ENCODE data around the gene GRHL3.
"Not testable (repeated sequence)": the region's sequence is repeated elsewhere in the genome, so short reads cannot be mapped to it uniquely, and the experiment has no call there.

The GRHL3 gene

GRCh38 chr1:24319312-24319863 is at the start of gene GRHL3:
Gene GRHL3 (plus strand): TSS chr1:24319357. CDS start chr1:24319552, 195 bp downstream.
- DNase-seq (ENCODE audit: low read depth), result no peak

GRCh38 chr1:24274203-24275103 is 44.7 kb upstream of the GRHL3 start:
- DNase-seq (ENCODE audit: low read depth), result not testable (repeated sequence)

- DNase-seq (ENCODE audit: low read depth), result no peak
These were observed 44.1 kb upstream of the GRHL3 start for GRCh38 chr1:24275104-24275410.

- DNase-seq (ENCODE audit: low read depth), result no peak
These were observed 43.6 kb upstream of the GRHL3 start for GRCh38 chr1:24275510-24275909.

- DNase-seq (ENCODE audit: low read depth), result no peak
These were observed 42.4 kb upstream of the GRHL3 start for GRCh38 chr1:24276791-24277190.

GRCh38 chr1:24277420-24278169 is 41.6 kb upstream of the GRHL3 start:
- DNase-seq (ENCODE audit: low read depth), result no peak

DNA sequence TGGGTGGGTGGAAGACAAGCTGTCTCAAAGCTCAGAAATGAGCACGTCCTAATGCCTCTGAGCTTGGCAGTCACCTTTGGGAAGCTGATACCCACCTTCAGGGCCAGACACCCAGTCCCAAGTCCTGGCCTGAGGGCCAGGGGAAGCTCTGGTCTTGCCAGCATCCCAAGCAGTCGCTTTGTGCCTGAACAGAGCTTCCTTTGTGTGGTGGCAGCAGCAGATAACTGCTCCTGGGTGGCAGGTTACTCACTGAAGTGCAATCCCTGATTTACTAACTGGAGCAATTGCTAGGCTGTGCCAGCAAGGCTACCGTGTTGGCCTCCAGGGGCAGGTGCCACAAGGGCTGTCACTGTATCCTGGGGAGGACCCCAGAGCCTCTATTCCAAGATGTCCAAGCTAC is 40.4 kb upstream of the GRHL3 start:
- no peak for DNase-seq (ENCODE audit: low read depth)

DNA sequence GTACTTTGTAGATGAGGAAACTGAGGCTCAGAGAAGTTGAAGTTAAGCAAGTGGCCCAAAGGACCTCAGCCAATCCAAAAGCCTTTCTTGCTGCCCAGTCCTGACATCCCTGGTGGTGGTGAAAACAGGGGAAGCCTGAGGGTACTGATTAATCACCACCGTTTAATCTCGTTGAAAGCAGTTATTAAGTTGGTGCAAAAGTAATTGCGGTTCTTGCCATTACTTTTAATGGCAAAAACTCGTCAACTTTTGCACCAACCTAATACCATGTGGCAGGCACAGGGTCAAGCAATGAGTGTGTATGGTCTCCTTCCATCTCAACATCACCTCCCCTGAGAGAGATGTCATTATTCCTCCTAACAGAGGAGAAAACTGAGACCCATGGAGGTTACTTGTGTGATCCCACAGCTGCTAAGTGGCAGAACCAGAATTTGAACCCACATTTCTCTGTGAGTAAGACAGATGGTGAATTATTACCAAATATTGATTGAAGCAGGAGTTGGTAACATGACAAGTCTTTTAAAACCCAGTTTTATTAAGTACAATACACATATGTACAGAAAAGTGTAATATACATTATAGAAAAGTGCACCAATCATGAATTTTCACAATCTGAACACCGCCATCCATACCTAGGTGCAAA is 39.4 kb upstream of the GRHL3 start:
- no peak for DNase-seq (ENCODE audit: low read depth)

GRCh38 chr1:24281591-24281990 is 37.6 kb upstream of the GRHL3 start:
- no peak for DNase-seq (ENCODE audit: low read depth)

GRCh38 chr1:24282491-24282890 is 36.7 kb upstream of the GRHL3 start:
- no peak for DNase-seq (ENCODE audit: low read depth)

GRCh38 chr1:24283326-24284155 is 35.6 kb upstream of the GRHL3 start:
- no peak for DNase-seq (ENCODE audit: low read depth)

- no peak for DNase-seq (ENCODE audit: low read depth)
These were observed 35.0 kb upstream of the GRHL3 start for GRCh38 chr1:24284156-24284471.

DNA sequence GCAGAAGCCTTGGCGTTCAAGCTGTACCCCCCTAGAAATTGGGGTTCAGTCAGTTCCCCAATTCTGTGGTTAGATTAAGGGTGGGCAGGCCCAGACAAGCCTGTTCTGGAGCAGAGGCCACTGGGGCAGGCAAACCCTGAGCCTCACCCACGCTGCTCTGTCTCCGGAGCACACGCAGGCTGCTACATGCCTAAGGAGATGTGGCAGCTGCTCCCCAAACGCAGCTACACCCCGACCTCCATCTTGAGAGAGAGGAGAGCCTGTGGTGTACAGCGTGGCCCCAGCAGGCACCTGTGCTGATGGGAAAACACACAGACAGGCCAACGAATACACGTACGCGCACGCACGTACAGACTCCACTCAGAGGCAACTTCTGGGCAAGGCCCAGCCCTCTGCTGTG is 33.9 kb upstream of the GRHL3 start:
- DNase-seq (ENCODE audit: low read depth), result no peak

DNA sequence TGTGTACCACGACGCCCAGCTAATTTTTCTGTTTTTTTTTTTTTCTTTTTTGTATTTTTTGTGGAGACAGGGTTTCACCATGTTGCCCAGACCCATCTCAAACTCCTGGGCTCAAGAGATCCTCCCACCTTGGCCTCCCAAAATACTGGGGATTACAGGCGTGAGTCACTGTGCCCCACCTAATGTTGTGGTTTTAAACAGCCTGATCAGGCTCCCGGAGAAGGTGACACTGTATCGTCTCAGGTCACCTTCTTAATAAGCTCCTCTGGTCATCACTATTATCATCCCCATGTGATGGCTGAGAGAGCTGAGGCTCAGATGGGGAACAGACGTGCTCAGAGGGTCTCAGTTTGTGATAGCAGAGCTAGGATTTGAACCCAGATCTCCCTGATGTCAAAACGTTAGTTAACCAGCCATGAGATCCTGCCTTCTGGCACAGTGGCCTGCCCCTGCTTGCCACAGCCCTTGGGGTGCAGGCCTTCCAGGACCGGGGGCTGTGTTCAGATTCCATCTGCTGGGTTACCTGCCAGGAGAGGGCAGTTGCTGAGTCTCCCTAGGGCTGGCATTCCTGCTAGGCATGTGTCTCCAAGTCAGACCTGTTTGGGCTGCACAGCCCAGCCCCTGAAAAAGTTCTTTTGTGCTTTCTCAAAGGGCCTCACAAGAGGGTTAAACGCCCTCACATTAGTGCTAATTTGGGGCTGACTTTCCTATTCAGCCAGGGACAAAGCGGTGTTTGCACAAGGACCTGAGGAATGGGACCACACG is 32.7 kb upstream of the GRHL3 start:
- DNase-seq (ENCODE audit: low read depth), result no peak

DNA sequence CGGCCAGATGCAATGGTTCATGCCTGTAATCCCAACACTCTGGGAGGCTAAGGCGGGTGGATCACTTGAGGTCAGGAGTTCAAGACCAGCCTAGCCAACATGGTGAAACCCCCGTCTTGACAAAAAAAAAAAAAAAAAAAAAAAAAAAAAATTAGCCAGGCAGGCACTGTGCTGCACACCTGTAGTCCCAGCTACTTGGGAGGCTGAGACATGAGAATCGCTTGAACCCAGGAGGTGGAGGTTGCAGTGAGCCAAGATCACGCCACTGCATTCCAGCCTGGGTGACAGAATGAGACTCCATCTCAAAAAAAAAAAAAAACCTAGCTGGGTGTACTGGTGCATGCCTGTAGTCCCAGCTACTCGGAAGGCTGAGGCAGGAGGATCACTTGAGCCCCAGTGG is 31.4 kb upstream of the GRHL3 start:
- not testable (repeated sequence) for DNase-seq (ENCODE audit: low read depth)

GRCh38 chr1:24288479-24288878 is 30.7 kb upstream of the GRHL3 start:
- no peak for DNase-seq (ENCODE audit: low read depth)

GRCh38 chr1:24289937-24290595 is 29.1 kb upstream of the GRHL3 start:
- no peak for DNase-seq (ENCODE audit: low read depth)

DNA sequence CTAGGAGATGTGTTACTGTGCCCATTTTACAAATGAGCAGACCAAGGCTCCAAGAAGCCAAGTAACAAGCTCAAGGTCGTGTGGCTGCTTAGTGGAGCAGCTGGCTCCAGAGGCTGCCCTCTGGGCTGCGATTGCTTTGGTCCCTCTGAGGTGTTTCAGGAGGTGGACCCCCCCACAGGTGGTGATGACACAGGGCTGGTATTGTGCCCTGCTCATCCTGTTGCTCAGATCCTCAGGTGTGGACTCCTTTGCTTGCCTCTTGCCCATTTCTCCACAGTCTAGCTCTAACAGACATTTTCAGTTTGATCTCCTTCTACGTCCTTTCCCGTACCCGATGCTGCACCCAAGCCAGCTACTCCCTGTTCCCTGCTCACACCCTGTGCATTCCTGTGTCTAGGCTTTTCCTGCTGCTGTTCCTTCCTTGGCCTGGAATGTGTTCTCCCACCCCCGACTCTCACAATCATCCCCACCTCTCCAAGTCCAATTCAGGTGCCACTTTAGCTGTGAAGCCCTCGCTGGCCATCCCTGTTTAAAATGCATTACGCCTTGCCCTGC is 28.1 kb upstream of the GRHL3 start:
- no peak for DNase-seq (ENCODE audit: low read depth)

DNA sequence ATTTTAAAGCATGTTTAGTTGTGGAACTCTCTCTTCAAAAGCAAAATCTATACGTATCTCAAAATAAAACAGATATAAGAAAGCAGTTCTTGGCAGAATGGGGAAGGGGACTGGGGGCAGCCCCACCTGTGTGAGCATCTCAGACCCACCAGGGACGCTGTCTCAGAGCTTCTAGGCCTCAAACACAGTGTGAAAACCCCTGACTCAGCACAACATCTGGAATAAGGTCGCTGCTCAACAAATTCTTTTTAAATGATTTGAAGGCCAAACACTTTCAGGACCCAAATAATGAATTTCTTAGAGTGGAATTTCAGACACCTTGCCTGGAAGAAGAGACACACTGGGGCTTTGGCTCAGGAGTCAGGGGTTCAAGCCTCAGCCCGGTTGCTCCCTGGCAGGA is 27.1 kb upstream of the GRHL3 start:
- no peak for DNase-seq (ENCODE audit: low read depth)

DNA sequence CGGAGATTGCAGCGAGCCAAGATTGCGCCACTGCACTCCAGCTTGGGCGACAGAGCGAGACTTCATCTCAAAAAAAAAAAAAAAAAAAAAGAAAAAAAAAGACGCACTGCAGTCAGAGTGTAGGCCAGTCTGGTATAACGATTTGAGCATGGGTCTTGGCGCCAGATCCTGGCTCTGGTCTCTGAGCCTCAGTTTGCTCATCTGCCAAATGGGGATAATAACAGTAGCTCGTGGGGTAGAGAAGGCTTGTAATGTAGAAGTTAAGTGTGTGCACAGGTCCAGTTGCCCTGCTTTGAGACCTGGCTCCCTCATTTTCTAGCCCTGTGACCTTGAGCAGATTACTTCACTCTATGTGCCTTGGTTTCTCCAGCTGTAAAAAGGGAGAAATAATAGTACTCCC is 26.3 kb upstream of the GRHL3 start:
- DNase-seq (ENCODE audit: low read depth), result no peak

Measured in T-helper 22 cell (primary cell).